Left lobe of liver (tissue), 2 donors: ENCODE data around the gene FSTL5. TPM values are rescaled to one million over a fixed set of nuclear protein-coding genes. Genes with fewer than 3 reads are reported as not detected.

ENCODE experiments used
- ATAC-seq: fragments of 200-7000 bp; cut with Tn5 transposase; one replicate; pipeline ENCODE4 v1.9.1; 2020; ENCODE audit warnings: mild to moderate bottlenecking, moderate library complexity
- DNase-seq: peaks from one replicate; pipeline ENCODE4 v3.0.0-alpha.2; 2020; ENCODE audit warnings: low spot score
- total RNA-seq: library from RNA; stranded (reverse); gene quantifications from one replicate; pipeline ENCODE4 v1.2.1, GENCODE V29; 2021
- donor health status: DM: no; HTN: no; CAD: no; lungs with moderate emphysema.
- donor health status: DM: no; HTN: yes; CAD: no.

FSTL5 gene
- total RNA-seq, 1 donor from 2014 or later = 0.68 TPM

GRCh38 chr4:161519611-161520010 is 644.2 kb downstream of the FSTL5 start:
- ATAC-seq (no peak), DNase-seq (no peak)

- no peak for DNase-seq
- ATAC-seq = no peak
Observed at GRCh38 chr4:161517941-161518340, 645.9 kb downstream of the FSTL5 start.

GRCh38 chr4:161505141-161505540 is 658.7 kb downstream of the FSTL5 start:
- ATAC-seq = no peak

GRCh38 chr4:161498155-161498554 is 665.6 kb downstream of the FSTL5 start:
- ATAC-seq (no peak), DNase-seq (no peak)

More at GRCh38 chr4:161505141-161505540, 658.7 kb downstream of the FSTL5 start:
- DNase-seq = no peak

GRCh38 chr4:161486461-161486860 is 677.3 kb downstream of the FSTL5 start:
- DNase-seq (no peak), ATAC-seq (no peak)

- DNase-seq (no peak), ATAC-seq (no peak)
Observed at GRCh38 chr4:161466316-161466715, 697.5 kb downstream of the FSTL5 start.

GRCh38 chr4:161463436-161463835 is 700.4 kb downstream of the FSTL5 start:
- no peak for DNase-seq

GRCh38 chr4:161457906-161458305 is 705.9 kb downstream of the FSTL5 start:
- ATAC-seq = no peak

More at GRCh38 chr4:161463436-161463835, 700.4 kb downstream of the FSTL5 start:
- ATAC-seq = no peak

GRCh38 chr4:161457311-161457710 is 706.5 kb downstream of the FSTL5 start:
- DNase-seq (no peak), ATAC-seq (no peak)

More at GRCh38 chr4:161457906-161458305, 705.9 kb downstream of the FSTL5 start:
- DNase-seq = no peak

GRCh38 chr4:161454860-161455259 is 708.9 kb downstream of the FSTL5 start:
- DNase-seq (no peak), ATAC-seq (no peak)

- ATAC-seq (no peak), DNase-seq (no peak)
Observed at GRCh38 chr4:161448550-161449180, 715.1 kb downstream of the FSTL5 start.

- DNase-seq (no peak), ATAC-seq (no peak)
Observed at GRCh38 chr4:161444626-161445025, 719.2 kb downstream of the FSTL5 start.

- no peak for ATAC-seq
Observed at GRCh38 chr4:161442921-161443320, 720.9 kb downstream of the FSTL5 start.

GRCh38 chr4:161438096-161438495 is 725.7 kb downstream of the FSTL5 start:
- DNase-seq (no peak), ATAC-seq (no peak)

More at GRCh38 chr4:161442921-161443320, 720.9 kb downstream of the FSTL5 start:
- DNase-seq = no peak

- ATAC-seq (no peak), DNase-seq (no peak)
Observed at GRCh38 chr4:161428180-161428965, 735.4 kb downstream of the FSTL5 start.

GRCh38 chr4:161419822-161420221 is 744.0 kb downstream of the FSTL5 start:
- ATAC-seq (peak; percentile 53), DNase-seq (no peak)

GRCh38 chr4:161411901-161412300 is 751.9 kb downstream of the FSTL5 start:
- DNase-seq = no peak
- ATAC-seq = no peak

- DNase-seq = no peak
- ATAC-seq = no peak
Observed at GRCh38 chr4:161404346-161405110, 759.3 kb downstream of the FSTL5 start.

- DNase-seq (no peak), ATAC-seq (no peak)
Observed at GRCh38 chr4:161403781-161404180, 760.0 kb downstream of the FSTL5 start.

- no peak for ATAC-seq
- DNase-seq = no peak
Observed at GRCh38 chr4:161393602-161394001, 770.2 kb downstream of the FSTL5 start.

- ATAC-seq (no peak), DNase-seq (no peak)
Observed at GRCh38 chr4:161382655-161383054, 781.1 kb downstream of the FSTL5 start.
